DMS 273 treated with DMSO at 0.1 percent for 48 hours (cell line): ENCODE data around the gene KCTD19.
A peak's percentile ranks its signal among the peaks of the same experiment; 100 is the strongest.

Experiments
- DNase-seq: peaks from one replicate; lab custom pipeline; 2025; lab: John Stamatoyannopoulos, UW

Gene KCTD19

DNA sequence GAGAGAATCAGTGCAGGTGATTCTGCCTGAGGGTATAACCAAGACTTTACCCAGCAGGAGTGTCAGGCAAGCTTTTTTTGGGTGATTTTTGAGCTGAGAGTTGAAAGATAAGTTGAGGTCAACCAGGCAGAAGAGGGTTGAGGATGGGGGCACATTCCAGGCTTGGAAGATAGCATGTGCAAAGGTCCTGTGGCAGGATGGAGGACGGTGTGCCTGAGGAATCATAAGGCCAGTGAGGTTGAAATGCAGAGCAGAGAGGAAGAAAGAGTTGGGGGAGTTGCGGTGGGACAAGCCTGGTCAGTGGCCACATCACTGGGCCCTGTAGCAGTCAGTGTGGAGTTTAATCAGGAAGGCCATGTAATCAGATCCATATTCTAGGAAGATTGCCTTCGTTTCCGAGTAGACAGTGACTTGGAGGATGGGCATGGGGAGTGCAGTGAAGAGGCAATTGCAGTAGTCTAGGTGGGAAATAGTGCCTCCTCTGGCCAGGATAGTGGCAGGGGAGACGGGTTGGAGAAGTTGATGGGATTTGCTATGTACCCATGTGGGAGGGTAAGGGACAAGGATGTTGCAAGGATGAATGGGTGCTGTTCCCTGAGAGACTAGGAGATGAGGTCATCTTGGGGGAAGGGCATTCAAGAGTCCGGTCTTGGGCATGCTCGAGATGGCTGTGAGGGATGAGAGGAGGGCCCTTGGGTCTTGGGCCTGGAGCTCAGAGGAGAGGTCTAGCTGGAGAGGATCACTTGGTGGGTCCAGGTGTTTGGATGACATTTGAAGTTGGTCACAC, 43.3 kb downstream of the KCTD19 start:
- no peak for DNase-seq

- no peak for DNase-seq
These were observed 44.1 kb downstream of the KCTD19 start for GRCh38 chr16:67282447-67282805.

DNA sequence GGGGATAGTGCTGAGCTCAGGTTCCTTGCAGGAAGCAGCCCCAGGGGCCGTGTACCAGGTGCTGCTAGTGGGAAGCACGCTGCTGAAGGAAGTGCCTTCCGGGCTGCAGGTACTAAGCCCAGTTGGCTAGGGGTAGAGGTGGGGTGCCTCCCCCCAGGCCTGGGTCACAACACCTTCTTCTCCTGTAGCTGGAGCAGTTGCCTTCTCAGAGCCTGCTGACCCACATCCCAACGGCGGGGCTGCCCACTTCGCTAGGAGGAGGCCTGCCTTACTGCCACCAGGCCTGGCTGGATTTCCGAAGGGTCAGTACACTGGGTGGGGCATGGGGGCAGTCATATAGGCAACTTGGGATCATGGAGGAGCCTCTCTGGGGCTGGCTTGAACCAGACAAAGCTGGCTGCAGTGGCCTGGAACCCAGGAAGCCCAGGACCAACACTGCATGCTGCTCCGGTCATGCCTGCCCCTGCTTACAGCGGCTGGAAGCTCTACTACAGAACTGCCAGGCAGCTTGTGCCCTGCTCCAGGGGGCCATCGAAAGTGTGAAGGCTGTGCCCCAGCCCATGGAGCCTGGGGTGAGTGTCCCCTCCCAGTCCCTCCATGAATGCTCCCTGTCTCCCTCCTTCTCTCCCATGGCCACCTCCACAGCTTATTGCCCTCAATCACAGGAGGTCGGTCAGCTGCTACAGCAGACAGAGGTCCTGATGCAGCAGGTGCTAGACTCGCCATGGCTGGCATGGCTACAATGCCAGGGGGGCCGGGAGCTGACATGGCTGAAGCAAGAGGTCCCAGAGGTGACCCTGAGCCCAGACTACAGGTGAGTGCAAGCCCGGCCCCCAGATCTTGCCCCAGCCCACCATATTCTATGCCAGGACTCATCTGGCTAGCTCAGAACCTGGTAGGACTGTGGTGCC, 44.8 kb downstream of the KCTD19 start:
- no peak for DNase-seq

- DNase-seq: no peak
These were observed 46.2 kb downstream of the KCTD19 start for GRCh38 chr16:67280090-67281015.

- DNase-seq: peak; percentile 23
These were observed 47.0 kb downstream of the KCTD19 start, which contains the start of gene PLEKHG4 for GRCh38 chr16:67279296-67280089. TSS of gene PLEKHG4 (plus strand) at chr16:67279532. CDS start at chr16:67280045, 513 bp downstream.

DNA sequence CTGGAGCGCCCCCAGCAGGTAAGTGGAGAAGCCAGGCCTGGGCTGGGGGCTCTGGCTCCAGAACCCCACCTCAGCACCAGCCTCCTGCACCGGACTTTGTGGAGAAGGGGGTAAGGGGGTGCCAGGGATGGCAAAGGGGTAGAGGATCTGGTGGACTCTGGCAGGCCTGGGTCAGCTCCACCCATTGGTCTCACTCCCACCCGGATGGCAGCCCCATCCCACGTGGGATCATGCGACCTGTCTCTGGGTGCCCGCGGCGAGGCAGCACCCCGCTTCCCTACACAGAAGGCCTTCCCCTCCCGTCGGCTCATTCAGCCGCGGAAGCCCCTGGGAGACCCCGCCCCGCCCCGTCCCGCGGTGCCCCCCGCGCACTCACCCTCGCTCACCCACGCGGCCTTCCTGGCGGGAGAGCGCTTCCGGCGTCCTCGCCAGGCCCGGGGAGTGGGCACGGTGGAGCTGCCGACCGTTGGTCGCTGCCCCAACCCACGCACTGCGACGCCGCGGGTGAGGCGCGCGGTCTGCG, 47.7 kb downstream of the KCTD19 start:
- DNase-seq: no peak

GRCh38 chr16:67277999-67278772, 48.4 kb downstream of the KCTD19 start:
- DNase-seq: no peak

DNA sequence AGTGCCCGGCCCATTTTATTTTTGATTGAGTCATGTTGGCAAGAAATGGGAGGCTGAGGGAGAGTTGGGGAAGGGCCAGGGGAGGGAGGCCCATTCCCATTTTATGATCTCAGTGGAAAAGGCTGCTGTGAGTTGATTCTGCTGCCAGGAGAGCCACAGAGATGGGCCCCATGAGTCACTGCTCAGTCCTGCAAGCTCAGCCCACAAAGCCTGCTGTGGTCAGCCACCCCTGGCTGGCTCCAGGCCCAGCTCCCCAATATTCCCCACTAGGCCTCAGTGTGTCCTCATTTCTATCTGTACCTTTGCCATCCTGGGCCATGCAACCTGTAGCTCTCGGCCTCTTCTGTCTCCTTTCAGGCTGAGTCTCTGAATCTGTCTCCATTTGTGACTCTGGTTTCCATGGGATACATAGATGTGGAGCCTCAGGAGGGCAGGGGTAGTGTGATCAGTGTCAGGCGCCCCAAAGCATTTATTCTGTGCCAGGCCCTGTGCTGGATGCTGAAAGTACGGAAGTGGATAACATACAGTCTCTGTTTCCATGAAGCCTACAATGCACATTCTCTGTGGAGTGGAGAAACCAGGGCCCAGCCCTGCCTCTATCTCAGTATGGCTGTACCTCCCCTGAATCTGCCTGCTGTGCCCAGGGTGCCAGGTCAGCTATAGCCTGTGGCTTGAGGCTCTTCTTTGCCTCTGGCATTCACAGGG, 49.1 kb downstream of the KCTD19 start:
- no peak for DNase-seq

- DNase-seq: no peak
These were observed 51.2 kb downstream of the KCTD19 start for GRCh38 chr16:67275321-67275720.

GRCh38 chr16:67271446-67271845, 55.1 kb downstream of the KCTD19 start:
- DNase-seq: no peak

DNA sequence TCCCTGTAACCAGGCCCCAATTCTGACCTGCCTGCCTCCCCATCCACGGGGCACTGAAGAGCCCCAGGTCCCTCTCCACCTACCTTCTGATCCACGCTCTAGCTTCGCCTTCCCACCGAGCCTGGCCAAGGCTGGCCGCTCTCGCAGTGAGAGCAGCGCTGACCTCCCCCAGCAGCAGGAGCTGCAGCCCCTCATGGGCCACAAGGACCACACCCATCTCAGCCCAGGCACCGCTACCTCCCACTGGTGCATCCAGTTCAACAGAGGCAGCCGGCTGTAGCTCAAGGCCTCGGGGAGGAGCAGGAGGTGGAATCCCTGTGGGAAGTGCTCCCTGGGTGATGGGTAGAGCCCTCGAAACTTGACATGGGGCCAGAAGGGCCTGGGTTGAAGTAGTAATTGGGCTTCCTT, 55.6 kb downstream of the KCTD19 start:
- no peak for DNase-seq

GRCh38 chr16:67269766-67270165, 56.8 kb downstream of the KCTD19 start:
- no peak for DNase-seq

GRCh38 chr16:67268136-67268579, 58.4 kb downstream of the KCTD19 start:
- no peak for DNase-seq

GRCh38 chr16:67265834-67266233, 60.7 kb downstream of the KCTD19 start:
- no peak for DNase-seq

- DNase-seq: no peak
These were observed 61.7 kb downstream of the KCTD19 start for GRCh38 chr16:67264866-67265265.

- no peak for DNase-seq
These were observed 62.3 kb downstream of the KCTD19 start for GRCh38 chr16:67264277-67264676.

DNA sequence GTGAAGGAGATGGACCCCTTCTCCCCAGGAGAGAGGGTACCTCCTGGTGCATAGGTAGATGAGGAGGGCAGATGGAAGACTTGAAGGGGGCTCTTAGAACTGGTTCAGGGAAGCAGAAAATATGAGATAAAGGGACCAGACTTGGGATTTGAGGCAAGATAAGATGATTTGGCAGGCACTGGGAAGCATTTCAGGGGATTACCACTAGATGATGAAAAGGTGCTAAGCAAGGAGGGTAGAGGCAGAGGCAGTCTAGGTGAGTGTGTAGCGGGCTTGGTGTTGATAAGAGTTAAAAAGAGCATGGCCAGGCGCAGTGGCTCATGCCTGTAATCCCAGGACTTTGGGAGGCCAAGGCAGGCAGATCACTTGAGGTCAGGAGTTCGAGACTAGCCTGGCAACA, 63.3 kb downstream of the KCTD19 start:
- DNase-seq: no peak

DNA sequence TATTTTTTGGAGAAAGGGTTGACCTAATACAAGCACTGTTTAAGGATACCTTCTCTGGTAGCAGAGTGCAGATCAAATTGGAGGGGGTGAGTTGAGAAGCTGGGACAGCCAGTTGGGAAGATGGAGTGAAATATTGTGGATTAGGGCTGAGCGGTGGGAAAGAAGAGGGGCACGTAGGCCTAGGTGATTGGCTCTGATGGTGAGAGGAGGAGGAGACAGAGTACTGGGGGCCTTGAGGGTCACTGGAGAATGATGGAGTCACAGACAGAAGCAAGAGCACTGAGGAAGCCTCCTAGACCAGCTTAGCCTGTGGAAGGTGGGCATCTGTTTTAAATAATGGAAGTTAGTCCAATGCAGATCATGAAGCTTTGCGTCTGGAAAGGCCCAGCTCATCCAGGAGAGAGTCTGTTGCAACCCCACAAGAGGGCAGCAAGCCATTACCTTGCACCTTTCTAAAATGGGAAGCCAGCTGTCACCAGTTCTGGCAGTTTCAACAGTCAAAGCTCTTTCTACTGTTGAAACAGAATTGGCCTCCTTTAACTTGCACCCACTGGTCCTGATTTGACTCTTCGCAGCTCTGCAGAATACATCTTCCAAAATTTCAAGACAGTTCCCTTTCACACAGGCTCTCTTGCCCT, 66.0 kb downstream of the KCTD19 start:
- peak; percentile 57 for DNase-seq

GRCh38 chr16:67259705-67260104, 66.8 kb downstream of the KCTD19 start:
- no peak for DNase-seq
